Spleen (tissue), 7 donors: ENCODE data around the gene ATXN10.

Source experiments
- CTCF ChIP-seq, 11 experiments: fragments of 200-600 bp in 7 of 11; fragments of 450-650 bp in 4 of 11; sonication (generic) in 4 of 11; IDR thresholded peaks in 8 of 11; conservative IDR thresholded peaks in 3 of 11; 1 replicate in 7 of 11; 2 replicates in 4 of 11; pipeline versions ENCODE4 v1.4.0 to v1.8.0; 2016 to 2021; ENCODE audit warnings: antibody characterized with exemption in 11 of 11, inconsistent platforms in 4 of 11, mild to moderate bottlenecking in 1 of 11
- POLR2A ChIP-seq, 3 donors: fragments of 450-650 bp; IDR thresholded peaks; one replicate each; pipeline ENCODE4 v1.5.1; 2017; ENCODE audit warnings: antibody characterized with exemption in 3 of 3, mild to moderate bottlenecking in 1 of 3
- donor health status: DM: no; HTN: no; CAD: no; lungs with moderate emphysema.
- donor health status: DM: no; HTN: no; CAD: no.
- donor health status: DM: no; HTN: no; CAD: no.

- no peak for TF ChIP-seq POLR2A (IDR thresholded peaks at IDR 0.05)
- no peak for TF ChIP-seq CTCF (IDR thresholded peaks at IDR 0.05 in 8 of 11, conservative IDR thresholded peaks at IDR 0.05 in 3 of 11)
Observed at GRCh38 chr22:45893516-45893915, 221.9 kb downstream of the ATXN10 start.
